IPS-15b (cell line): Measurements from ENCODE around the gene ADAMTS14.
"Not testable (repeated sequence)": the region's sequence is repeated elsewhere in the genome, so short reads cannot be mapped to it uniquely, and the experiment has no call there.

Experiments used
- H3K27me3 ChIP-seq: one replicate; pipeline ENCODE4 v1.6.1; 2013; ENCODE audit warnings: low read length; ENCODE audit not compliant: control insufficient read depth, insufficient read depth
- H3K36me3 ChIP-seq: one replicate; pipeline ENCODE4 v1.6.1; 2013; ENCODE audit warnings: low read length; ENCODE audit not compliant: control insufficient read depth, insufficient read depth
- H3K4me1 ChIP-seq: one replicate; pipeline ENCODE4 v1.6.1; 2013; ENCODE audit warnings: mild to moderate bottlenecking, low read length; ENCODE audit not compliant: control insufficient read depth, insufficient read depth
- H3K4me3 ChIP-seq: one replicate; pipeline ENCODE4 v1.5.1; 2013; ENCODE audit warnings: low read depth, low read length
- H3K9ac ChIP-seq: one replicate; pipeline ENCODE4 v1.6.1; 2013; ENCODE audit warnings: low read depth, mild to moderate bottlenecking, low read length
- H3K9me3 ChIP-seq: one replicate; pipeline ENCODE4 v1.6.1; 2013; ENCODE audit warnings: mild to moderate bottlenecking, low read length; ENCODE audit not compliant: control insufficient read depth, insufficient read depth

The ADAMTS14 gene

GRCh38 chr10:70660722-70661121 is 11.6 kb upstream of the ADAMTS14 start:
- Histone ChIP-seq H3K4me1 (no peaks in the 10 kb centered on the region), H3K27me3 (no peaks in the 10 kb centered on the region), H3K36me3 (no peaks in the 10 kb centered on the region), H3K4me3 (no peak overlapping the region), H3K9me3 (peaks cover 4% of the 10 kb centered on the region), H3K9ac (no peak overlapping the region)

DNA sequence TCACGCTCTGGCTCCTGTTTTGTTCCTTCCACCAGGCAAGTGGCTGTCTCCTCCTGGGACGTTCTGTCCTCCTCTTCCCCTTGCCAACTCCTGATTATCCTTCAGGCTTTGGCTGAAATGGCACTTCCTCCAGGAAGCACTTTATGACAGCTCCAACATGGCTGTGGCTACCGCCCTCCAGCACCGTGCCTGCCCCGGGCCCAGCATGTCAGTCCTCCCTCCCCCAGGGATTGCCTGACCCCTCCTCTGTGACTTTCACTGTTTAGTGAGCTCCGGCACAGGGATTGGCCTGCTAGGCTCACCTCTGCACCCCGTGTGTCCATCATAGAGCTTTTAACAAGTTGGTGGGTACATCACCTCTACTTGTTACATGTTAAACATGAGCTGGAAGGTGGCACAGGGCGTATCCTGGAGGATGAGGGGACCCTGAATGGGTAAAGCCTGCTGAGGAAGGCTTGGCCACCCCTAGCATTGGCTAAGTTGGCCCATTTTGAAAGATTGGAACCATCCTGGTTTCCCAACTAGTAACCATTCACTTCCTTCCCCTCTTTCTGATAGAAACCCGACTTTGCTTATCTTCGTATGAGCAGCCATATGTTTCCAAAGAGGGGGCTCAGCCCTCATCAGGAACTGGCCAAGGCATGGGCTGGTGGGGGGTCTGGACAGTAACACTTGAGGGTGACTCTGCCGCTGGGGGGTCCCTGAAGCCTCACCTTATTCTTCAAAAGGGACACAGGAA is 10.5 kb upstream of the ADAMTS14 start:
- H3K4me1 ChIP-seq: no peaks in the 10 kb centered on the region
- no peaks in the 10 kb centered on the region for H3K27me3 ChIP-seq
- H3K4me3 ChIP-seq: no peak overlapping the region
- H3K36me3 ChIP-seq: no peaks in the 10 kb centered on the region
- H3K9me3 ChIP-seq: peaks cover 4% of the 10 kb centered on the region
- no peak overlapping the region for H3K9ac ChIP-seq

- Histone ChIP-seq H3K27me3 (no peaks in the 10 kb centered on the region), H3K4me1 (no peaks in the 10 kb centered on the region), H3K36me3 (no peaks in the 10 kb centered on the region), H3K9ac (no peak overlapping the region), H3K4me3 (no peak overlapping the region), H3K9me3 (peaks cover 4% of the 10 kb centered on the region)
Measured at GRCh38 chr10:70662362-70663220, 9.7 kb upstream of the ADAMTS14 start.

DNA sequence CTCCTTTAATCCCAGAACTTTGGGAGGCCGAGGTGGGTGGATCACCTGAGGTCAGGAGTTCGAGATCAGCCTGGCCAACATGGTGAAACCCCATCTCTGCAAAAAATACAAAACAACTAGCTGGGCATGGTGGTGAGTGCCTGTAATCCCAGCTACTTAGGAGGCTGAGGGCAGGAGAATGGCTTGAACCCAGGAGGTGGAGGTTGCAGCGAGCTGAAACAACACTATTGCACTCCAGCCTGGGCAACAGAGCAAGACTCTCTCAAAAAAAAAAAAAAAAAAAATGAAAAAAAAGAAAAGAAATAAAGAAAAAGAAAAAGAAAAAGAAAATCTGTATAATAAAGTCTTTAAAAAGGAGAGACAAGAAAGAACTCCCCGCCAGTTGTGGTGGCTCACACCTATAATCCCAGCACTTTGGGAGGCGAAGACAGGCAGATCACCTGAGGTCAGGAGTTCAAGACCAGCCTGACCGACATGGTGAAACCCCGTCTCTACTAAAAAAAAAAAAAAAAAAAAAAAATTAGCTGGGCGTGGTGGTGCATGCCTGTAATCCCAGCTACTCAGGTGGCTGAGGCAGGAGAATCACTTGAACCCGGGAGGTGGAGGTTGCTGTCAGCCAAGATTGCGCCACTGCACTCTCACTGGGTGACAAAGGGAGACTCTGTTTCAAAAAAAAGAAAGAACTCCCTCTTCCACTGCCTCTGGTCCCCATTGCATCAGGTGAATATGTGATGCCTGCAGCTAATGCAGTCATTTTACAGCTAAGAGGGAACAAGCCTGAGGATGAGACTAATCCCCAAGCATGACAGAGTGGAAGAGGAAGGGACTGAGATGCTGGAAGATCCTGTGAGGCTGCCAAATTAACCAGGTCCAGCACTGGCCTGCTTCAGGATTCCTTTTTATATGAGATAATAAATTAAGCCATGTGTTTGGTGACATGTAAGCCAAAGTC is 8.6 kb upstream of the ADAMTS14 start:
- H3K9ac ChIP-seq, H3K27me3 ChIP-seq, H3K4me1 ChIP-seq, H3K9me3 ChIP-seq, H3K4me3 ChIP-seq, H3K36me3 ChIP-seq: not testable (repeated sequence)

- Histone ChIP-seq H3K9ac (no peak overlapping the region), H3K27me3 (no peaks in the 10 kb centered on the region), H3K4me1 (no peaks in the 10 kb centered on the region), H3K4me3 (no peak overlapping the region), H3K9me3 (no peaks in the 10 kb centered on the region), H3K36me3 (no peaks in the 10 kb centered on the region)
Measured at GRCh38 chr10:70664702-70665195, 7.6 kb upstream of the ADAMTS14 start.

GRCh38 chr10:70666960-70667798 is 5.1 kb upstream of the ADAMTS14 start:
- no peaks in the 10 kb centered on the region for H3K36me3 ChIP-seq
- H3K9ac ChIP-seq: no peak overlapping the region
- H3K4me3 ChIP-seq: no peak overlapping the region
- no peaks in the 10 kb centered on the region for H3K9me3 ChIP-seq
- peaks cover 13% of the 10 kb centered on the region for H3K27me3 ChIP-seq
- no peaks in the 10 kb centered on the region for H3K4me1 ChIP-seq

- not testable (repeated sequence) for H3K4me3 ChIP-seq, H3K36me3 ChIP-seq
Measured at GRCh38 chr10:70667818-70668217, 4.5 kb upstream of the ADAMTS14 start.

GRCh38 chr10:70668454-70668970 is 3.8 kb upstream of the ADAMTS14 start:
- Histone ChIP-seq H3K4me1 (peaks cover 4% of the 10 kb centered on the region), H3K9ac (no peak overlapping the region), H3K27me3 (peaks cover 20% of the 10 kb centered on the region), H3K36me3 (no peaks in the 10 kb centered on the region), H3K9me3 (no peaks in the 10 kb centered on the region), H3K4me3 (no peak overlapping the region)

More at GRCh38 chr10:70667818-70668217, 4.5 kb upstream of the ADAMTS14 start:
- H3K27me3 ChIP-seq: peaks cover 14% of the 10 kb centered on the region
- H3K9me3 ChIP-seq, H3K4me1 ChIP-seq, H3K9ac ChIP-seq: not testable (repeated sequence)

GRCh38 chr10:70669015-70669414 is 3.3 kb upstream of the ADAMTS14 start:
- H3K36me3 ChIP-seq: no peaks in the 10 kb centered on the region
- peaks cover 4% of the 10 kb centered on the region for H3K4me1 ChIP-seq
- no peak overlapping the region for H3K4me3 ChIP-seq
- H3K27me3 ChIP-seq: peaks cover 22% of the 10 kb centered on the region
- H3K9ac ChIP-seq: no peak overlapping the region
- H3K9me3 ChIP-seq: no peaks in the 10 kb centered on the region

GRCh38 chr10:70669732-70670317 is 2.5 kb upstream of the ADAMTS14 start:
- H3K4me3 ChIP-seq: no peak overlapping the region
- H3K9me3 ChIP-seq: no peaks in the 10 kb centered on the region
- H3K27me3 ChIP-seq: peaks cover 25% of the 10 kb centered on the region
- H3K36me3 ChIP-seq: no peaks in the 10 kb centered on the region
- peaks cover 4% of the 10 kb centered on the region for H3K4me1 ChIP-seq
- H3K9ac ChIP-seq: no peak overlapping the region
